Upper lobe of left lung (tissue), 6 donors: Measurements from ENCODE around the gene PARD3B. TPM values are rescaled to one million over a fixed set of nuclear protein-coding genes. Genes with fewer than 3 reads are reported as not detected.
A peak's percentile ranks its signal among the peaks of the same experiment; 100 is the strongest.

Experiments used
- ATAC-seq, 2 donors: fragments of 200-7000 bp; cut with Tn5 transposase; one replicate each; pipeline ENCODE4 v1.9.1; 2022; ENCODE audit warnings: mild to moderate bottlenecking in 2 of 2, moderate library complexity in 2 of 2; ENCODE audit not compliant: low FRiP score in 2 of 2
- DNase-seq, 2 donors: peaks; one replicate each; pipeline ENCODE4 v3.0.0-alpha.2; 2019 to 2020
- H3K27ac ChIP-seq, 4 donors: fragments of 200-600 bp; sonication (generic); one replicate each; pipeline ENCODE4 v1.5.1; 2016 to 2019
- H3K27me3 ChIP-seq, 4 donors: fragments of 200-600 bp; sonication (generic); one replicate each; pipeline ENCODE4 v1.5.1; 2017 to 2019
- H3K36me3 ChIP-seq, 4 donors: fragments of 200-600 bp; sonication (generic); one replicate each; pipeline ENCODE4 v1.5.1; 2016 to 2019
- H3K4me1 ChIP-seq, 4 donors: fragments of 200-600 bp; sonication (generic); one replicate each; pipeline ENCODE4 v1.5.1; 2018 to 2019
- H3K4me3 ChIP-seq, 4 donors: fragments of 200-600 bp; sonication (generic); one replicate each; pipeline ENCODE4 v1.5.1; 2017 to 2019; ENCODE audit warnings: mild to moderate bottlenecking in 2 of 4, moderate library complexity in 1 of 4
- H3K9me3 ChIP-seq, 4 donors: fragments of 200-600 bp; sonication (generic); one replicate each; pipeline ENCODE4 v1.5.1; 2018 to 2019
- CTCF ChIP-seq, 6 experiments: fragments of 450-650 bp in 4 of 6; fragments of 200-600 bp in 2 of 6; sonication (generic) in 2 of 6; IDR thresholded peaks; one replicate each; pipeline ENCODE4 v1.5.1; 2016 to 2019; ENCODE audit warnings: antibody characterized with exemption in 6 of 6
- EP300 ChIP-seq, 4 donors: sonication (generic); formaldehyde crosslinking; IDR thresholded peaks; one replicate each; pipeline ENCODE4 v1.5.1; 2017; ENCODE audit warnings: antibody characterized with exemption in 4 of 4, control low read depth in 2 of 4
- POLR2A ChIP-seq, 4 donors: fragments of 450-650 bp; IDR thresholded peaks; one replicate each; pipeline ENCODE4 v1.5.1; 2016 to 2017; ENCODE audit warnings: antibody characterized with exemption in 4 of 4, mild to moderate bottlenecking in 2 of 4
- POLR2AphosphoS5 ChIP-seq, 2 donors: sonication (generic); formaldehyde crosslinking; IDR thresholded peaks; one replicate each; pipeline ENCODE4 v1.5.1; 2017; ENCODE audit warnings: antibody characterized with exemption in 2 of 2
- WGBS, 2 donors: methylation state at CpG; one replicate each; pipeline ENCODE4 v1.1.5; 2017 to 2018; 5-methylcytosine and 5-hydroxymethylcytosine counted together
- total RNA-seq, 6 donors: library from RNA; depleted of rRNA in 4 of 6; stranded (reverse); fragments of >200 nt in 4 of 6; gene quantifications; one replicate each; pipeline versions ENCODE4 v1.1.0 to v1.2.1, GENCODE V29; 2016 to 2021
- donor health status: DM: no; HTN: no; CAD: no; lungs with moderate emphysema.
- donor health status: DM: no; HTN: yes; CAD: no; lungs with severe emphysema.

The PARD3B gene
- total RNA-seq, 6 donors from 2014 or later: 17.8 to 44.9 (median 24.2) TPM

GRCh38 chr2:205496772-205497171 lies 951.5 kb downstream of the PARD3B start:
- H3K4me3 ChIP-seq: no peak overlapping the region
- no peaks in the 10 kb centered on the region for H3K9me3 ChIP-seq
- TF ChIP-seq CTCF (IDR thresholded peaks at IDR 0.05) (no peak), EP300 (IDR thresholded peaks at IDR 0.05) (no peak), POLR2AphosphoS5 (IDR thresholded peaks at IDR 0.05) (no peak), POLR2A (IDR thresholded peaks at IDR 0.05) (no peak)
- H3K27ac ChIP-seq: no peak overlapping the region
- H3K27me3 ChIP-seq: no peaks in the 10 kb centered on the region
- ATAC-seq: peak in 1 of 2 donors; percentile 49
- peaks cover 0 to 11% (median 0%) of the 10 kb centered on the region in 4 donors for H3K36me3 ChIP-seq
- 71 to 75% methylated on average over 6 of the region's 6 CpGs for WGBS, 2 donors
- no peak for DNase-seq
- no peaks in the 10 kb centered on the region for H3K4me1 ChIP-seq

GRCh38 chr2:205499006-205499405 lies 953.7 kb downstream of the PARD3B start:
- no peaks in the 10 kb centered on the region for H3K4me1 ChIP-seq
- DNase-seq (no peak), ATAC-seq (no peak)
- no peak overlapping the region for H3K4me3 ChIP-seq
- H3K9me3 ChIP-seq: no peaks in the 10 kb centered on the region
- no peaks in the 10 kb centered on the region for H3K27me3 ChIP-seq
- peaks cover 0 to 11% (median 0%) of the 10 kb centered on the region in 4 donors for H3K36me3 ChIP-seq
- TF ChIP-seq CTCF (IDR thresholded peaks at IDR 0.05) (no peak), EP300 (IDR thresholded peaks at IDR 0.05) (no peak), POLR2A (IDR thresholded peaks at IDR 0.05) (no peak), POLR2AphosphoS5 (IDR thresholded peaks at IDR 0.05) (no peak)
- no peak overlapping the region for H3K27ac ChIP-seq
- WGBS, 2 donors: 71 to 86% methylated on average over 3 of the region's 3 CpGs

GRCh38 chr2:205500065-205500464 lies 954.8 kb downstream of the PARD3B start:
- H3K4me3 ChIP-seq: no peak overlapping the region
- H3K27me3 ChIP-seq: no peaks in the 10 kb centered on the region
- H3K4me1 ChIP-seq: no peaks in the 10 kb centered on the region
- ATAC-seq (no peak), DNase-seq (no peak)
- no peak overlapping the region for H3K27ac ChIP-seq
- peaks cover 0 to 11% (median 0%) of the 10 kb centered on the region in 4 donors for H3K36me3 ChIP-seq
- TF ChIP-seq POLR2A (IDR thresholded peaks at IDR 0.05) (no peak), POLR2AphosphoS5 (IDR thresholded peaks at IDR 0.05) (no peak), CTCF (IDR thresholded peaks at IDR 0.05) (no peak), EP300 (IDR thresholded peaks at IDR 0.05) (no peak)
- WGBS, 2 donors: 59 to 65% methylated on average over 4 of the region's 4 CpGs
- H3K9me3 ChIP-seq: no peaks in the 10 kb centered on the region

- no peak for ATAC-seq
- Histone ChIP-seq H3K27me3 (no peaks in the 10 kb centered on the region), H3K27ac (no peak overlapping the region), H3K4me3 (no peak overlapping the region), H3K36me3 (peaks cover 0 to 11% (median 0%) of the 10 kb centered on the region in 4 donors), H3K4me1 (no peaks in the 10 kb centered on the region), H3K9me3 (no peaks in the 10 kb centered on the region)
- TF ChIP-seq POLR2AphosphoS5 (IDR thresholded peaks at IDR 0.05): no peak
- no peak for TF ChIP-seq POLR2A (IDR thresholded peaks at IDR 0.05)
- TF ChIP-seq CTCF (IDR thresholded peaks at IDR 0.05): no peak
- TF ChIP-seq EP300 (IDR thresholded peaks at IDR 0.05): no peak
- WGBS, 2 donors: 87 to 91% methylated on average over 6 of the region's 6 CpGs
- DNase-seq: no peak
Measured at GRCh38 chr2:205500951-205501350, 955.7 kb downstream of the PARD3B start.

- DNase-seq (no peak), ATAC-seq (no peak)
- Histone ChIP-seq H3K27ac (no peak overlapping the region), H3K27me3 (no peaks in the 10 kb centered on the region), H3K9me3 (no peaks in the 10 kb centered on the region), H3K36me3 (peaks cover 0 to 11% (median 0%) of the 10 kb centered on the region in 4 donors), H3K4me3 (no peak overlapping the region), H3K4me1 (no peaks in the 10 kb centered on the region)
- no peak for TF ChIP-seq CTCF (IDR thresholded peaks at IDR 0.05)
- TF ChIP-seq POLR2AphosphoS5 (IDR thresholded peaks at IDR 0.05): no peak
- TF ChIP-seq POLR2A (IDR thresholded peaks at IDR 0.05): no peak
- TF ChIP-seq EP300 (IDR thresholded peaks at IDR 0.05): no peak
- 89 to 90% methylated on average over 7 of the region's 7 CpGs for WGBS, 2 donors
Measured at GRCh38 chr2:205501826-205502225, 956.6 kb downstream of the PARD3B start.
